ENCODE results near the gene CSNK2B. TPM values are rescaled to one million over a fixed set of nuclear protein-coding genes. Genes with fewer than 3 reads are reported as not detected.

The CSNK2B gene
- total RNA-seq, 1 experiment from 2014 or later: 173 TPM

- Histone ChIP-seq H3K9me3 (ENCODE audit: insufficient read depth, low read depth) (no peaks in the 10 kb centered on the region), H3F3A (ENCODE audit: insufficient read depth, low read depth) (peaks cover 23% of the 10 kb centered on the region), H3K9me2 (ENCODE audit: insufficient read depth) (no peaks in the 10 kb centered on the region), H3K4me1 (replicated peaks; ENCODE audit: insufficient read depth) (peaks cover 32% of the 10 kb centered on the region), H4K20me1 (ENCODE audit: insufficient read depth) (0 out of 2 replicates have a peak, but pooled peaks cover 7% of the 10 kb centered on the region), H3K36me3 (ENCODE audit: low read depth) (peaks cover 17% of the 10 kb centered on the region; the same call in 1 of the 2 replicates), H3K27me3 (ENCODE audit: insufficient read depth, low read depth) (no peaks in the 10 kb centered on the region), H2AFZ (no peak overlapping the region), H3K4me3 (no peak overlapping the region), H3K4me2 (no peak overlapping the region), H3K27ac (no peak overlapping the region), H3K79me2 (ENCODE audit: low read depth) (peaks cover 67% of the 10 kb centered on the region)
- BruUV-seq (replicated peaks): no TSS peak
- intact Hi-C loops (cut with micrococcal nuclease; ENCODE audit: unreplicated experiment): loop anchor here (10.0 kb wide), 1 partner anchor 513 kb away; the partner anchor contains the start of genes AGPAT1 and RNF5
- POLR2A ChIA-PET (ENCODE audit: unreplicated experiment): no interaction called here
- CTCF ChIA-PET: no interaction called here
- no peak for DNase-seq
- TF ChIP-seq CTCF (conservative IDR thresholded peaks at IDR 0.05) (no peak), EZH2 (IDR thresholded peaks at IDR 0.05; ENCODE audit: low read depth) (no peak)
Measured at GRCh38 chr6:31662124-31662723, 3.7 kb upstream of the CSNK2B start.

GRCh38 chr6:31663126-31663960 is 2.5 kb upstream of the CSNK2B start:
- Histone ChIP-seq H3F3A (ENCODE audit: insufficient read depth, low read depth) (peaks cover 23% of the 10 kb centered on the region), H3K79me2 (ENCODE audit: low read depth) (peaks cover 67% of the 10 kb centered on the region), H3K27ac (no peak overlapping the region), H3K4me2 (peak overlapping the region; percentile 95), H3K27me3 (ENCODE audit: insufficient read depth, low read depth) (no peaks in the 10 kb centered on the region), H4K20me1 (ENCODE audit: insufficient read depth) (peaks cover 10% of the 10 kb centered on the region; the same call in 1 of the 2 replicates), H3K9me3 (ENCODE audit: insufficient read depth, low read depth) (no peaks in the 10 kb centered on the region), H3K36me3 (ENCODE audit: low read depth) (peaks cover 23% of the 10 kb centered on the region), H3K9me2 (ENCODE audit: insufficient read depth) (no peaks in the 10 kb centered on the region), H3K4me1 (replicated peaks; ENCODE audit: insufficient read depth) (peaks cover 37% of the 10 kb centered on the region), H2AFZ (no peak overlapping the region), H3K4me3 (peak overlapping the region; percentile 90; the same call in 1 of the 2 replicates)
- TF ChIP-seq CTCF (conservative IDR thresholded peaks at IDR 0.05) (no peak), EZH2 (IDR thresholded peaks at IDR 0.05; ENCODE audit: low read depth) (no peak)
- POLR2A ChIA-PET (ENCODE audit: unreplicated experiment): interaction anchor here (0.6 kb wide), 2 partner anchors 72 to 73 kb away, joined by 3 to 13 read pairs; no protein-coding TSS in a partner anchor
- intact Hi-C loops (cut with micrococcal nuclease; ENCODE audit: unreplicated experiment): loop anchor here (10.0 kb wide), 1 partner anchor 511 kb away; the partner anchor contains the start of genes AGPAT1 and RNF5
- CTCF ChIA-PET: no interaction called here
- DNase-seq: no peak
- BruUV-seq (replicated peaks): no TSS peak

GRCh38 chr6:31663961-31664789 is 1.7 kb upstream of the CSNK2B start:
- Histone ChIP-seq H3K27me3 (ENCODE audit: insufficient read depth, low read depth) (no peaks in the 10 kb centered on the region), H3K79me2 (ENCODE audit: low read depth) (peaks cover 63% of the 10 kb centered on the region), H3K4me2 (peak overlapping the region; percentile 95), H3K9me2 (ENCODE audit: insufficient read depth) (no peaks in the 10 kb centered on the region), H3K27ac (peak overlapping the region; percentile 80), H3K36me3 (ENCODE audit: low read depth) (peaks cover 31% of the 10 kb centered on the region), H3K4me1 (replicated peaks; ENCODE audit: insufficient read depth) (peaks cover 28% of the 10 kb centered on the region), H3F3A (ENCODE audit: insufficient read depth, low read depth) (peaks cover 23% of the 10 kb centered on the region), H3K4me3 (peak overlapping the region; percentile 90), H4K20me1 (ENCODE audit: insufficient read depth) (peaks cover 6% of the 10 kb centered on the region; the same call in 1 of the 2 replicates), H2AFZ (peak overlapping the region; percentile 86), H3K9me3 (ENCODE audit: insufficient read depth, low read depth) (no peaks in the 10 kb centered on the region)
- TSS peak; percentile 21 for BruUV-seq (replicated peaks)
- no peak for DNase-seq
- intact Hi-C loops (cut with micrococcal nuclease; ENCODE audit: unreplicated experiment): loop anchor here (2.0 to 10.0 kb wide), 2 partner anchors 117 to 511 kb away; partner anchors contain the start of genes AGPAT1, ATP6V1G2, NFKBIL1 and RNF5
- ChIA-PET CTCF (interaction anchor here (0.6 kb wide), 1 partner anchor 166 kb away, joined by 11 read pairs; no protein-coding TSS in a partner anchor), POLR2A (ENCODE audit: unreplicated experiment) (interaction anchor here (0.6 to 1.0 kb wide), 6 partner anchors 13 to 418 kb away, joined by 3 to 13 read pairs (median 4); partner anchors contain the start of genes NEU1 and NFKBIL1)
- TF ChIP-seq CTCF (conservative IDR thresholded peaks at IDR 0.05) (no peak), EZH2 (IDR thresholded peaks at IDR 0.05; ENCODE audit: low read depth) (no peak)
